WTC11 (cell line): ENCODE measurements around the gene ARX. TPM values are rescaled to one million over a fixed set of nuclear protein-coding genes. Genes with fewer than 3 reads are reported as not detected.

Source experiments
- ATAC-seq: fragments of 200-7000 bp; cut with Tn5 transposase; 2 replicates; pipeline ENCODE4 v1.10.0; 2021; ENCODE audit warnings: mild to moderate bottlenecking, moderate library complexity
- CTCF ChIA-PET: fragments of 300-600 bp; sonication (Branson Sonifier 250); formaldehyde crosslinking; loops from one replicate; lab custom pipeline; 2021; ENCODE audit warnings: antibody characterized with exemption; lab: Charles Lee
- POLR2A ChIA-PET: fragments of 350-600 bp; sonication (Branson Sonifier 250); formaldehyde crosslinking; loops from one replicate; lab custom pipeline; 2021; ENCODE audit warnings: antibody characterized with exemption; lab: Charles Lee
- DNase-seq: peaks from one replicate; pipeline ENCODE4 v3.0.0; 2021; ENCODE audit warnings: low spot score
- H3K27ac Mint-ChIP-seq: 2 replicates; pipeline ENCODE4 v1.8.0; 2021; ENCODE audit warnings: mixed read lengths
- H3K27me3 Mint-ChIP-seq: 2 replicates; pipeline ENCODE4 v1.8.0; 2021; ENCODE audit warnings: low read depth, mild to moderate bottlenecking, moderate library complexity, mixed read lengths
- H3K36me3 Mint-ChIP-seq: 2 replicates; pipeline ENCODE4 v1.8.0; 2021; ENCODE audit warnings: mixed read lengths
- H3K4me1 Mint-ChIP-seq: 2 replicates; pipeline ENCODE4 v1.8.0; 2022; ENCODE audit warnings: mixed read lengths
- H3K4me3 Mint-ChIP-seq: 2 replicates; pipeline ENCODE4 v1.8.0; 2021; ENCODE audit warnings: mild to moderate bottlenecking, moderate library complexity, mixed read lengths
- H3K9me3 Mint-ChIP-seq: 2 replicates; pipeline ENCODE4 v1.8.0; 2021; ENCODE audit warnings: mixed read lengths
- ATF1 ChIP-seq: sonication (generic); formaldehyde crosslinking; IDR thresholded peaks from 2 replicates; pipeline ENCODE4 v1.8.1; 2023; ENCODE audit warnings: mild to moderate bottlenecking, moderate library complexity, missing genetic modification reagents
- ERG ChIP-seq: fragments of 250-450 bp; sonication (Bioruptor Pico); IDR thresholded peaks from 2 replicates; pipeline ENCODE4 v1.8.0; 2021; ENCODE audit warnings: mild to moderate bottlenecking
- HMGXB4 ChIP-seq: sonication (generic); formaldehyde crosslinking; IDR thresholded peaks from 2 replicates; pipeline ENCODE4 v1.8.1; 2023; ENCODE audit warnings: mild to moderate bottlenecking, moderate library complexity, missing genetic modification reagents
- IRF1 ChIP-seq: sonication (generic); formaldehyde crosslinking; IDR thresholded peaks from 2 replicates; pipeline ENCODE4 v1.8.0; 2023; ENCODE audit warnings: missing genetic modification reagents
- JAZF1 ChIP-seq: fragments of 250-450 bp; sonication (Bioruptor Pico); IDR thresholded peaks from 2 replicates; pipeline ENCODE4 v1.9.0; 2021; ENCODE audit warnings: moderate library complexity, mild to moderate bottlenecking, inconsistent platforms
- KAT7 ChIP-seq: sonication (generic); formaldehyde crosslinking; IDR thresholded peaks from 2 replicates; pipeline ENCODE4 v1.8.1; 2023; ENCODE audit warnings: missing genetic modification reagents, mild to moderate bottlenecking, borderline replicate concordance
- MLX ChIP-seq: sonication (generic); formaldehyde crosslinking; IDR thresholded peaks from 2 replicates; pipeline ENCODE4 v1.8.1; 2023; ENCODE audit warnings: mild to moderate bottlenecking, missing genetic modification reagents, moderate library complexity
- NFYB ChIP-seq: sonication (generic); formaldehyde crosslinking; conservative IDR thresholded peaks from 2 replicates; pipeline ENCODE4 v1.8.0; 2022; ENCODE audit warnings: low read depth, missing genetic modification reagents
- PRRX2 ChIP-seq: fragments of 250-450 bp; sonication (Bioruptor Pico); IDR thresholded peaks from 2 replicates; pipeline ENCODE4 v1.8.0; 2021; ENCODE audit warnings: mild to moderate bottlenecking
- RELA ChIP-seq: sonication (generic); formaldehyde crosslinking; IDR thresholded peaks from 2 replicates; pipeline ENCODE4 v1.8.1; 2022; ENCODE audit warnings: missing genetic modification reagents, mild to moderate bottlenecking, borderline replicate concordance
- SMAD4 ChIP-seq: sonication (generic); formaldehyde crosslinking; IDR thresholded peaks from 2 replicates; pipeline ENCODE4 v1.8.0; 2022; ENCODE audit warnings: mild to moderate bottlenecking, missing genetic modification reagents
- SOX15 ChIP-seq: fragments of 250-450 bp; sonication (Bioruptor Pico); IDR thresholded peaks from 2 replicates; pipeline ENCODE4 v1.9.0; 2021; ENCODE audit warnings: mild to moderate bottlenecking
- TEAD1 ChIP-seq: sonication (generic); formaldehyde crosslinking; IDR thresholded peaks from 2 replicates; pipeline ENCODE4 v1.8.0; 2022; ENCODE audit warnings: mild to moderate bottlenecking, missing genetic modification reagents
- USF2 ChIP-seq: sonication (generic); formaldehyde crosslinking; IDR thresholded peaks from 2 replicates; pipeline ENCODE4 v1.8.1; 2023; ENCODE audit warnings: mild to moderate bottlenecking, missing genetic modification reagents, moderate library complexity
- ZNF512 ChIP-seq: sonication (generic); formaldehyde crosslinking; IDR thresholded peaks from 2 replicates; pipeline ENCODE4 v1.8.1; 2022; ENCODE audit warnings: missing genetic modification reagents, borderline replicate concordance
- total RNA-seq: library from RNA; stranded (reverse); gene quantifications from 3 replicates; pipeline ENCODE4 v1.2.3, GENCODE V29; 2021
- TF ChIP-seq, protein P1 (sequence below): sonication (generic); formaldehyde crosslinking; conservative IDR thresholded peaks from 2 replicates; pipeline ENCODE4 v1.8.1; 2022; ENCODE audit warnings: mild to moderate bottlenecking, missing genetic modification reagents

ARX gene
- total RNA-seq, 1 experiment from 2014 or later: not detected

GRCh38 chrX:25052798-25053534, 37.2 kb upstream of the ARX start:
- TF ChIP-seq USF2 (CRISPR knock-in tag): peak; percentile 73
- TF ChIP-seq KAT7: no peak
- H3K27me3 Mint-ChIP-seq: no peaks in the 10 kb centered on the region
- peaks cover 50% of the 10 kb centered on the region for H3K4me1 Mint-ChIP-seq
- DNase-seq: no peak
- peaks cover 9% of the 10 kb centered on the region for H3K36me3 Mint-ChIP-seq
- H3K4me3 Mint-ChIP-seq: no peak overlapping the region
- peaks cover 5% of the 10 kb centered on the region for H3K9me3 Mint-ChIP-seq
- no peak overlapping the region; the same call in none of the 2 replicates for H3K27ac Mint-ChIP-seq
- peak; percentile 69 for ATAC-seq
- ChIA-PET CTCF (no interaction called here), POLR2A (no interaction called here)

- CTCF ChIA-PET: interaction anchor here (1.2 to 2.1 kb wide), 2 partner anchors 29 to 94 kb away, joined by 4 to 9 read pairs; no protein-coding TSS in a partner anchor
- Mint-ChIP-seq H3K4me1 (peaks cover 59% of the 10 kb centered on the region), H3K4me3 (no peak overlapping the region)
- no peak for DNase-seq
- no peak for TF ChIP-seq RELA
- TF ChIP-seq USF2 (CRISPR knock-in tag): no peak
- TF ChIP-seq SMAD4: no peak
- no peak for TF ChIP-seq SOX15
- no peak for TF ChIP-seq ERG (CRISPR knock-in tag)
- TF ChIP-seq IRF1 (CRISPR knock-in tag): no peak
- TF ChIP-seq HMGXB4 (CRISPR knock-in tag): no peak
- no peak for TF ChIP-seq NFYB (CRISPR knock-in tag)
- TF ChIP-seq, protein P1, sequence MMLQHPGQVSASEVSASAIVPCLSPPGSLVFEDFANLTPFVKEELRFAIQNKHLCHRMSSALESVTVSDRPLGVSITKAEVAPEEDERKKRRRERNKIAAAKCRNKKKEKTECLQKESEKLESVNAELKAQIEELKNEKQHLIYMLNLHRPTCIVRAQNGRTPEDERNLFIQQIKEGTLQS (CRISPR knock-in tag): no peak
- no peak for TF ChIP-seq PRRX2 (CRISPR knock-in tag)
- TF ChIP-seq ZNF512 (CRISPR knock-in tag): no peak
- no peak for TF ChIP-seq ATF1 (CRISPR knock-in tag)
- TF ChIP-seq MLX (CRISPR knock-in tag): no peak
- no peak for TF ChIP-seq TEAD1 (CRISPR knock-in tag)
- no peak for TF ChIP-seq JAZF1 (CRISPR knock-in tag)
- TF ChIP-seq, all 79 proteins: peak for 0
- Mint-ChIP-seq H3K27me3 (no peaks in the 10 kb centered on the region; the same call in 1 of the 2 replicates), H3K27ac (0 out of 2 replicates have a peak overlapping the region, but pooled peaks have one; percentile 29), H3K9me3 (no peaks in the 10 kb centered on the region), H3K36me3 (peaks cover 4% of the 10 kb centered on the region; the same call in 1 of the 2 replicates)
- POLR2A ChIA-PET: no interaction called here
- no peak for ATAC-seq
Observed at GRCh38 chrX:25049971-25050370, 34.2 kb upstream of the ARX start.
